Activated T-cell treated with anti-CD3 and anti-CD28 coated beads for 4 hours (primary cell): ENCODE data around the gene MAP1LC3B2.
"Not testable (repeated sequence)": the region's sequence is repeated elsewhere in the genome, so short reads cannot be mapped to it uniquely, and the experiment has no call there.

Experiments
- DNase-seq: peaks from one replicate; pipeline ENCODE4 v3.0.0-alpha.2; 2020

Gene MAP1LC3B2

GRCh38 chr12:116561181-116561821 is 2.1 kb downstream of the MAP1LC3B2 start:
- DNase-seq: no peak

GRCh38 chr12:116562090-116562489 is 2.9 kb downstream of the MAP1LC3B2 start:
- no peak for DNase-seq

- DNase-seq: no peak
Observed at GRCh38 chr12:116563262-116563661, 4.1 kb downstream of the MAP1LC3B2 start.

DNA sequence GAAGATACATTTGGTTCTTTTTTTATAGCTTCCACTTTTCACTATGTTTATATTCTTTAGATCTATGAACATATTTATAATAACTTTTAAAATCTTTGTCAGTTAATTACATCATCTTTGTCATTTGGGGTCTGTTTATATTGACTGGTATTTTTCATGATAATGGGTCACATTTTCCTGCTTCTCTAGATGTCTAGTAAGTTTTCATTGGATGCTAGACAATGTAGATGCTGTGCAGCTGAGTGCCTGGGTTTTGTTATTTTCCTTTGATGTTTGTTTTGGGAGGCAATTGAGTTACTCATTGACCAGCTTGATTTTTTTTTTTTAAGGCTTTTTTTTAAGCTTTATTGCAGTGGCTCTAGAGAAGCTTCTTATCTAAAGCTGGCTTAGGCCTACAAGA is 4.9 kb downstream of the MAP1LC3B2 start:
- no peak for DNase-seq

- not testable (repeated sequence) for DNase-seq
Observed at GRCh38 chr12:116565221-116565620, 6.0 kb downstream of the MAP1LC3B2 start.

DNA sequence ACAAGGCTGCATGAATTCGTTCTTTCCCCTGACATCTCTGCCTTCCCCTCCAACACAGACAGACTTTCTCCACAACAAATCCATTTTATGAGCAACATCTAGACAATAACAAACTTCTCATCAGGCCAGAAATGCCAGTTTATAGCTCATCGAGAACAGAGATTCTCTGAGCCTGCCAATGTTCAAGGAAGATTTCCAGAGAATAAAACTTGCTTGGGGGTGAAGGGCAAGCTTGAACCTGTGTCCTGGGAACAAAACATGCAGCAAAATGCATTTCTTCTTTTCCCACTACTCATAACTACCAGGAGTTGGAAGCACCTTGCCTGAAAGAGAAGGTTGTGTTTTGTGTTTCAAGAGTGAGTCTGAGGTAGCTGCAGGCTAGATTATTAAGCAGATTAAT is 6.8 kb downstream of the MAP1LC3B2 start:
- DNase-seq: no peak

- no peak for DNase-seq
Observed at GRCh38 chr12:116568203-116568602, 9.0 kb downstream of the MAP1LC3B2 start.

DNA sequence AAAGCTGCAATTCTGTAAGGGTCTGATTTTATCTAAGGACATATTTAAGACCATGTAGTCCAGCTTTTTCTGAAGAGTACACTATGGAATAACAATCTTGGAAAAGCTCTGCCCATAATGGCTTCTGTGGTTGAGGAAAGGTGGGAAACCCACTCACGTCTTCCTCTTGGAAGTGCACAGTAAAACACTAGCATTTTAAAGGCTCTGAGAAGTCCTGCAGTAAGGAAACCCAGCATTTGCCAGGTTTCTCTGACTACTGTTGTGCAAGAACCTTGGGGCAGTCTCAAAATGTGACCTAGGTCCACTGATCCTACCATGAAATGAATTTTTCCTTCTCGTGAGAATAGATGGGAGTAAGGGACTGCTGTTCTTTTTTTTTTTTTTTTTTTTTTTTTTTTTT is 11.9 kb downstream of the MAP1LC3B2 start:
- no peak for DNase-seq

- no peak for DNase-seq
Observed at GRCh38 chr12:116573776-116574175, 14.6 kb downstream of the MAP1LC3B2 start.

- DNase-seq: not testable (repeated sequence)
Observed at GRCh38 chr12:116575754-116576153, 16.6 kb downstream of the MAP1LC3B2 start.

GRCh38 chr12:116577154-116577561 is 18.0 kb downstream of the MAP1LC3B2 start:
- DNase-seq: no peak

DNA sequence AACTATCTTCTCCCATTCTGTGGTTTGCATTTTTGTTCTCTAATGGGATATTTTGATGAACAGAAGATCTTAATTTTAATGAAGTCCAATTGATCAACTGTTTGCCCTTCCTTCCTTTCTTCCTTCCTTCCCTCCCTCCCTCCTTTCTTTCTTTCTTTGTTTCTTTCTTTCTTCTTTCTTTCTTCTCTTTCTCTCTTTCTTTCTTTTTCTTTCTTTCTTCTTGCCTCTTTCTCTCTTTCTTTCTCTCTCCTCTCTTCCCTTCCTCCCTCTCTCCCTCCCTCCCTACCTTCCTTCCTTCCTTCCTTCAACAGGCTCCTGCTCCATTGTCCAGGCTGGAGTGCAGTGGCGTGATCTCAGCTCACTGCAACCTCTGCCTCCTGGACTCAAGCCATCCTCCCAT is 18.9 kb downstream of the MAP1LC3B2 start:
- DNase-seq: no peak

DNA sequence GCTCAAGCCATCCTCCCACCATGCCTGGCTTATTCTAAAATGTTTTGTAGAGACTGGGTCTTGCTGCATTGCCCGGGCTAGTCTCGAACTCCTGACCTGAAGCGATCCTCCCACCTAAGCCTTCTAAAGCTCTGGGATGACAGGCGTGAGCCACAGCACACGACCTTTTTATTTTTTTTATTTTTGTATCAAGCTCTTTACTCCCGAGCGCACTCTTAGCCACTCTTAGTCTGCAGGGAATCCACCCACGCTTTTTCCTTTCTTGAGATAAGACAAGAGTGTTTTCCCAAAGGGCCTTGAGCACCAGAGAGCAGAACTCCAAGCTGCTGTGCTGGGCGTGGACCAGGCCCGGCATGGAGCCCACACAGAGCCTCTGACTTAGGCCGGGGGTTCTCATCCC is 23.4 kb downstream of the MAP1LC3B2 start:
- DNase-seq: no peak

DNA sequence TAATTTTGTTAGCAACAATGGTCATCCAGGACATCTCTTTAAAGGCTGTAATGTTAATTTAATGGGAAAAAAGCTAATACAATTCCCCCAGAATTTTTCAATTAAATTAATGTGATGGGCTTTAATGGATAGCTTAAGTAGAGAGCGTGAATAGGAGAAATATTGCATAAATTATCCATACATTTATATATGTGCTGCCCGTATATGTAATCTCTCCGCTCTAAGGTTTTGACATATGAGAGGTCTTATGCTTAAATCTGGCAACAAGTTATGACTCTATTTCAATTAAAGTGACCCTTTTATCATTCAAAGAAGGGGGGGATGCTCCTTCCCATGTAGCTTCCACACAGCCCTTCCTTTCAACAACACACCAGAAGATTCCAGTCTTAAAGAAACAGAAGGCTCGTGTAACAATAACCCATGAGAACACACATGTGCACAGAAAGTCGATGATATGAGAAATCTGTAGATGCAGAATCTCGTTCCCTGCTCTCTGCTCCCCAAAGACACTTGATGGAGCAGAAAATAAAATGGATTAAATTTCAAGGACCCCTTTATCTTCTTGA is 24.0 kb downstream of the MAP1LC3B2 start:
- DNase-seq: no peak

DNA sequence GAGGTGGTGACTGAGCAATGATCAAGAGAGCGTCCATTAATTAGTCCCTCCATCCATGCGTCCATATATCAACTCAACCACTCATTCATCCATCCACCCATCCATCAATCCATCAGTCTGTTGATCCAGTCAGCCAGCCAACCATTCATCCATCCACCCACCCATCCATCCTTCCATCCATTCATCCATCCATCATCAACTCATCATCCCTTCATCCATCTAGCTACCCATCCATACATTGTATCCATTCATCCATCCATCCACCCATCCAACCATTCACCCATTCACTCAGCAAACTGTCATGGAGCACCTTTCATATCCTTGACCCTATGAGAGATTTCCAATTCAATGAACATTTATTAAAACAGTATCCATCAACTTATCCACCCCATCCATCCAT is 28.1 kb downstream of the MAP1LC3B2 start:
- no peak for DNase-seq

DNA sequence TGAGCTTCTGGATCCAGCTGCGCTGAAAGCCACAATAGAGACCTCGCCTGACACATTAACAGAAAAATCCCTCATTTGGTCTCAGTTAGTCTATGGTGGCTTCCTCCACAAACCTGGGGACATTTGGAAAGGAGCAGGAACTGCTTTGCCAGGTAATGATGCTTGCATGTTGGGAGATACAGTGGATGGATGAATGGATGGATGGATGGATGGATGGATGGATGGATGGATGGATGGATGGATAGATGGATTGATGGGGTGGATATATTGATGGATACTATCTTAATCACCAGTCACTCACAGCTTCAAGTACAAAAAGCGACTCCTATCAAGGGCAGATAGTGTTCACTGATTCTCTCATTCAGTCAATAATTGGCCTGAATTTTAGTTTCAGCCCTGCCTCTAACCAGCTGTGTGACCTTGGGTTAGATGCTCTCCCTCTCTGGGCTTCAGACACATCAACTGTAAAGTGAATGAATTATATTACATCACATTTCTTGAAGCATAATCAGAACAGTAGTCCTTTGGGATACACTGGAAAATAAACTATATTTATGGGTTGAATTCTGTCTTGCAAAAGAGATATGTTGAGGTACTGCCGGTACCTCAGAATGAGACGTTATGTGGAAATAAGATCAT is 29.3 kb downstream of the MAP1LC3B2 start:
- no peak for DNase-seq

DNA sequence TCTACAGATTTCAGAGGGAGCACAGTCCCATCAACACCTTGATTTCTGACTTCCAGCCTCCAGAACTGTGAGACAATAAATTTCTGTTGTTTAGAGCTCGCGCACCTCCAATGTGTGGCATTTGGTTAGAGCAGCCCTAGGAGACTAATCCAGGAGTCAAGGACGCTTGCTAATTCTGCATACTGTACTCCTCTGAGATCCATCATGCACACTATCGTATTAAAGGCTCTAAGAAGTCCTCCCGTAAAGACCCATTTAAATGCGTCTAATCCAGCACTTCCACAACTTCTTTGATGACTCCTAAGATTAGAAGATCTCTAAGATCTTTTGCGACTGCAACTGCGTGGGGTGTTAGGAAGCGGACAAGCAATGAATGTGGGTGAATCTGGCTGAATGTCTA is 30.4 kb downstream of the MAP1LC3B2 start:
- no peak for DNase-seq

DNA sequence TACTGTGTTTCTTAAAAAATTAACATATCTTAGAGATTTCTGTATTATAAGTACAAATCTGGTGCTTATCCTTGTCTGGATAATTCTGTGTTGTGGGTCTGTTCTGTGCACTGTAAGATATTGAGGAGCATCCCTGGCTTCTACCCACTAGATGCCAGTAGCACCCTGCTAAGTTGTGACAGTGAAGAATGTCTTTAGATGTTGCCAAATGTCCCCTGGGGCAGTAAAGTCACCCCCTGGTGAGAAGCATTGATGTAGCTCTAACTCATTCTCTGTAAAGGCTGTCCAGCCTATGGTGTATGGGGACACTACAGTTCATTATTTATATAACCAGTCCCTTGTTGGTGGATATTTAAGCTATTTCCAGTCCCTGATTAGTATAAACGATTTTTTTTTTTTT is 31.4 kb downstream of the MAP1LC3B2 start:
- no peak for DNase-seq

DNA sequence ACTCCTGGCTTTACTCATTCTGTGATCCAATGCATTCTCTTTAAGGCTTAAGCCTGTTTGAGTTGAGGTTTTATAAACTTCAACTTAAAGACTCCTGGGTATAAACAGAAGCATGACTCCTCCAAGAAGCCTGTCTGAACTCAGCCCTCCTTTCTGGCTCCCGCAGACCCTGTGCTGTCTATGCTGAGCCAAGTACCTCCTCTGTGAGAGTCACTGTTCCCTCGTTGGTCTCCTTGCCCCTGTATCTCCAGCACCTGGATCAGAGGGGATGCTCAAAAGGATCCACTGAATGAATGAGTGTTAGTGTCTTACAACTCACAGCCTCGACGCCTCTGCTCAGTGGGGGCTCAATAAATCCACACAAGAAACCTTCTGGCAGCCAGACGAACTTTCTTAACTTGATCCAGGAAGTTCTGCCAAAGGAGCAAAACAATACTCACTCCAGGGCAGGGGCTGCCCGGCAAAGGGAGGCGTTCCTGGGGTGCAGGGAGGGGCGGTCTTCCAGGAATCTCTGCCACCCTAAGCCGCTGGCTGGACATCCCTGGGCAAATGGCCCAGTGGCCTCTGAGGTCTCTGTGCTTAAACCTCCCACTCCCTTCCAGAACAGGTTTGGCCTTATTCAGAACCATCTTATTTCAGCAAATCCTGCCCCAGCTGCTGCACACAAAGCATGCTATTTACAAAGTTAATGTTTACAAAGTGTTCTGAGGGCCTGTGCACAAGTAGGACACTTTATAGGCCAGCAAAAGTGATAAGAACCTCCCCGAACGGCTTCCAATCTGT is 32.9 kb downstream of the MAP1LC3B2 start:
- DNase-seq: no peak

- no peak for DNase-seq
Observed at GRCh38 chr12:116592731-116593130, 33.5 kb downstream of the MAP1LC3B2 start.

GRCh38 chr12:116594325-116595038 is 35.3 kb downstream of the MAP1LC3B2 start:
- no peak for DNase-seq

GRCh38 chr12:116595186-116595585 is 36.0 kb downstream of the MAP1LC3B2 start:
- no peak for DNase-seq

- DNase-seq: no peak
Observed at GRCh38 chr12:116595672-116596071, 36.5 kb downstream of the MAP1LC3B2 start.
